ENCODE results near the gene SLCO4A1. TPM values are rescaled to one million over a fixed set of nuclear protein-coding genes. Genes with fewer than 3 reads are reported as not detected.

SLCO4A1 gene
- total and polyA plus RNA-seq, 9 of the 15 experiments (the other 6 are each of a cell fraction or from before 2014, with no cell fraction given): 1.6 to 21.9 (median 12.8) TPM

DNA sequence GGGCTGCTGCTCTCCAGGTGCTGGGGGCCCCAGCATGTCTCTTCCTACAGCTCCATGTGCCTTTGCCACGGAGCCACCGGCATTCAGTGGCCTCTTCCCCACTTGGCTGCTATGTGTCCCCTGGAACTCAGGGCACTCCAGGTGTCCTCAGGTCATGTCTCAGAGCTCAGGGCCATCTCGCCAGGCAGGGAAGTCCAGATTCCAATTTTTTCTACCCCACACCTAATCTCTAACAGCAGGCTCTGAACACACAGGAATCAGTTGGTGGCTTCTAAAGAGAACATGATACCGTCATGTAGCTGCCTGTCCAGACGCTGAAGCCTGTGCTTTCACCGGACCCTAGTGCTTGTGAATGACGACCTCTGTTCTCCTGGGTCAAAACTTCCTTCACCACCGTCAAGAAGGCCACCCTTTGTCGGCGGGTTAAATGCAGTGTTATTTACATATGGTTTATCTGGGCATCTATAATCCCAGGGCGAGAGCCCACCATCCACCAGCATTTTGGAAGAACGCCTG, 4.2 kb upstream of the SLCO4A1 start:
- H3K79me2 ChIP-seq (ENCODE audit: control insufficient read depth, insufficient read depth, low read length): peaks cover 6% of the 10 kb centered on the region
- peaks cover 4% of the 10 kb centered on the region for H3K9me1 ChIP-seq (ENCODE audit: control insufficient read depth, insufficient read depth, low read length)
- BruUV-seq (replicated peaks): no TSS peak
- POLR2A ChIA-PET: interaction anchor here (0.6 kb wide), 1 partner anchor 1532 kb away, joined by 3 read pairs; no protein-coding TSS in a partner anchor
- peak overlapping the region in 1 of 2 experiments; percentile 76; a peak in 2 of 4 replicates for H3K9ac ChIP-seq (ENCODE audit: insufficient read depth in 1 of 2, low read depth in 2 of 2, low read length in 2 of 2)
- H3K9me3 ChIP-seq (replicated peaks; ENCODE audit: control insufficient read depth, insufficient read depth, low read depth, low read length): no peaks in the 10 kb centered on the region
- TF ChIP-seq CBFA2T3 (IDR thresholded peaks at IDR 0.05): 0 out of 2 replicates have a peak, but pooled peaks have one; percentile 10
- TF ChIP-seq PML (IDR thresholded peaks at IDR 0.05; ENCODE audit: low read length): no peak
- intact Hi-C loops (cut with micrococcal nuclease): no loop called here
- no peaks in the 10 kb centered on the region for H3K36me3 ChIP-seq (ENCODE audit: control insufficient read depth, insufficient read depth, low read length)
- H3K27ac ChIP-seq (ENCODE audit: extremely low read depth, low read depth, low read length): no peak overlapping the region
- in situ Hi-C loops (cut with MboI): no loop called here
- H3K4me2 ChIP-seq (ENCODE audit: insufficient read depth, low read length): no peak overlapping the region
- CTCF ChIA-PET (ENCODE audit: low intra/inter-chr PET ratio): no interaction called here
- H3K27me3 ChIP-seq (ENCODE audit: control insufficient read depth in 2 of 2, insufficient read depth in 2 of 2, low read length in 2 of 2): peaks cover 7 to 37% of the 10 kb centered on the region in 2 experiments; a peak in 4 of 5 replicates
- no peak overlapping the region for H3K4me3 ChIP-seq
- DNase-seq (ENCODE audit: extremely low read depth in 1 of 4, low spot score in 3 of 4): no peak
- ATAC-seq: no peak
- FAIRE-seq: no peak
- peaks cover 3 to 52% of the 10 kb centered on the region in 2 experiments; a peak in 4 of 5 replicates for H3K4me1 ChIP-seq (replicated peaks in 1 of 2; ENCODE audit: control insufficient read depth in 2 of 2, insufficient read depth in 2 of 2, low read length in 2 of 2)
- 28% methylated on average over 12 of the region's 12 CpGs for WGBS (ENCODE audit: insufficient coverage, low coverage, missing lambda C conversion rate)
- peaks cover under 1% of the 10 kb centered on the region; the same call in 1 of the 2 replicates for H4K20me1 ChIP-seq (replicated peaks; ENCODE audit: control insufficient read depth, insufficient read depth, low read length)
- no peak overlapping the region for H2AFZ ChIP-seq (ENCODE audit: low read depth, low read length)

DNA sequence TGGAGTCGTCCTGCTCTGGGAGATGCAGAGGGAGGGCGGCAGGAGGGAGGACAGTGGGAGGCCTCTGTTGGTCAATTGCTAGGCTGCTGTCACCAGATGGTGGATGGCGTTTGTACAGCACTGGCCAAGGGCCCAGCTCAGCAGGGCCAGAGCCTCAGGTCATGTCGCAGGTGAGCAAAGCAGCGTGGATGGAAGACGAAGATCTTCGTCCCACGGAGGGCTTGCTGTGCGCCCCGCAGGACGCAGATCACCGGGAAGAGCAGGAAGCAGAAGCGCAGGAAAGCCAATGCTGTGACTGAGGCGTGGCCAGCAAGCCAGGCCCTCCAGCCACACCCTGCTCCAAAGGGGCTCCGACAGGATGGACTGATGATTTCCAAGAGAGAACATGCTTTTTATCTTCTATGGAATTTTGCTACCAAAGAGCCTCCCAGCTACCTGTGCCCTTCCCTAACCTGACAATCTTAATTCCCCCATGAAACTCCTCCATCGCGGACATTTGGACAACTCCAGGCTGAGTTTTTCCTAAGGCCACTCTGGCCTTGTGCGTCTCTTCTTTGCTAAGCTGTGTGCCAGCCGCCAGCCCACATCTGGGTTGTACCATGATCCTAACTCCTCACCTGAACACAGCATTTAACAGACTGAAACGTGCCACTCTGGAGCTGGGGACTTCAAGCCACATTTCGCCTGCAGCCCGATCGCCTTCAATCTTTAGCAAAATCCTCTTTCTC, 3.5 kb upstream of the SLCO4A1 start:
- Histone ChIP-seq H3K36me3 (ENCODE audit: control insufficient read depth, insufficient read depth, low read length) (peaks cover 6% of the 10 kb centered on the region; the same call in 1 of the 3 replicates), H3K27ac (ENCODE audit: extremely low read depth, low read depth, low read length) (no peak overlapping the region), H3K4me3 (no peak overlapping the region), H4K20me1 (replicated peaks; ENCODE audit: control insufficient read depth, insufficient read depth, low read length) (peaks cover 7% of the 10 kb centered on the region), H3K9me3 (replicated peaks; ENCODE audit: control insufficient read depth, insufficient read depth, low read depth, low read length) (no peaks in the 10 kb centered on the region; the same call in 1 of the 2 replicates), H3K27me3 (ENCODE audit: control insufficient read depth in 2 of 2, insufficient read depth in 2 of 2, low read length in 2 of 2) (peaks cover 5 to 31% of the 10 kb centered on the region in 2 experiments; a peak in 3 of 5 replicates), H3K79me2 (ENCODE audit: control insufficient read depth, insufficient read depth, low read length) (peaks cover 14% of the 10 kb centered on the region), H2AFZ (ENCODE audit: low read depth, low read length) (0 out of 2 replicates have a peak overlapping the region, but pooled peaks have one; percentile 28), H3K9ac (ENCODE audit: insufficient read depth in 1 of 2, low read depth in 2 of 2, low read length in 2 of 2) (peak overlapping the region in 1 of 2 experiments; percentile 71; a peak in 2 of 4 replicates), H3K9me1 (ENCODE audit: control insufficient read depth, insufficient read depth, low read length) (peaks cover 4% of the 10 kb centered on the region), H3K4me1 (replicated peaks in 1 of 2; ENCODE audit: control insufficient read depth in 2 of 2, insufficient read depth in 2 of 2, low read length in 2 of 2) (peaks cover 10 to 59% of the 10 kb centered on the region in 2 experiments), H3K4me2 (ENCODE audit: insufficient read depth, low read length) (no peak overlapping the region)
- intact Hi-C loops (cut with micrococcal nuclease): no loop called here
- WGBS (ENCODE audit: insufficient coverage, low coverage, missing lambda C conversion rate): 59% methylated on average over 21 of the region's 23 CpGs
- in situ Hi-C loops (cut with MboI): no loop called here
- FAIRE-seq: no peak
- no peak for DNase-seq (ENCODE audit: extremely low read depth in 1 of 4, low spot score in 3 of 4)
- no TSS peak for BruUV-seq (replicated peaks)
- CTCF ChIA-PET (ENCODE audit: low intra/inter-chr PET ratio): no interaction called here
- ATAC-seq: no peak
- POLR2A ChIA-PET: no interaction called here
- TF ChIP-seq NR4A1 (CRISPR knock-in tag; IDR thresholded peaks at IDR 0.05) (no peak), NR4A1 (tag; IDR thresholded peaks at IDR 0.05) (no peak), RBFOX2 (IDR thresholded peaks at IDR 0.05; ENCODE audit: low read depth, low read length) (no peak), YY1 (IDR thresholded peaks at IDR 0.05; ENCODE audit: borderline replicate concordance in 1 of 3, control insufficient read depth in 1 of 3, extremely low read depth in 1 of 3, insufficient read depth in 3 of 3, insufficient read length in 1 of 3, insufficient replicate concordance in 2 of 3, low read depth in 1 of 3, low read length in 2 of 3) (no peak), ZNF445 (CRISPR knock-in tag; IDR thresholded peaks at IDR 0.05; ENCODE audit: low read depth) (no peak), ZNF134 (CRISPR knock-in tag; conservative IDR thresholded peaks at IDR 0.05) (no peak), ZFP1 (CRISPR knock-in tag; IDR thresholded peaks at IDR 0.05) (no peak), NR1H2 (CRISPR knock-in tag; IDR thresholded peaks at IDR 0.05) (no peak)
- TF ChIP-seq, protein P1, sequence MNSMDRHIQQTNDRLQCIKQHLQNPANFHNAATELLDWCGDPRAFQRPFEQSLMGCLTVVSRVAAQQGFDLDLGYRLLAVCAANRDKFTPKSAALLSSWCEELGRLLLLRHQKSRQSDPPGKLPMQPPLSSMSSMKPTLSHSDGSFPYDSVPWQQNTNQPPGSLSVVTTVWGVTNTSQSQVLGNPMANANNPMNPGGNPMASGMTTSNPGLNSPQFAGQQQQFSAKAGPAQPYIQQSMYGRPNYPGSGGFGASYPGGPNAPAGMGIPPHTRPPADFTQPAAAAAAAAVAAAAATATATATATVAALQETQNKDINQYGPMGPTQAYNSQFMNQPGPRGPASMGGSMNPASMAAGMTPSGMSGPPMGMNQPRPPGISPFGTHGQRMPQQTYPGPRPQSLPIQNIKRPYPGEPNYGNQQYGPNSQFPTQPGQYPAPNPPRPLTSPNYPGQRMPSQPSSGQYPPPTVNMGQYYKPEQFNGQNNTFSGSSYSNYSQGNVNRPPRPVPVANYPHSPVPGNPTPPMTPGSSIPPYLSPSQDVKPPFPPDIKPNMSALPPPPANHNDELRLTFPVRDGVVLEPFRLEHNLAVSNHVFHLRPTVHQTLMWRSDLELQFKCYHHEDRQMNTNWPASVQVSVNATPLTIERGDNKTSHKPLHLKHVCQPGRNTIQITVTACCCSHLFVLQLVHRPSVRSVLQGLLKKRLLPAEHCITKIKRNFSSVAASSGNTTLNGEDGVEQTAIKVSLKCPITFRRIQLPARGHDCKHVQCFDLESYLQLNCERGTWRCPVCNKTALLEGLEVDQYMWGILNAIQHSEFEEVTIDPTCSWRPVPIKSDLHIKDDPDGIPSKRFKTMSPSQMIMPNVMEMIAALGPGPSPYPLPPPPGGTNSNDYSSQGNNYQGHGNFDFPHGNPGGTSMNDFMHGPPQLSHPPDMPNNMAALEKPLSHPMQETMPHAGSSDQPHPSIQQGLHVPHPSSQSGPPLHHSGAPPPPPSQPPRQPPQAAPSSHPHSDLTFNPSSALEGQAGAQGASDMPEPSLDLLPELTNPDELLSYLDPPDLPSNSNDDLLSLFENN (IDR thresholded peaks at IDR 0.05; ENCODE audit: low read depth in 2 of 2, low read length in 2 of 2): no peak

Data from K562 (cell line).